Suprapubic skin (tissue), 4 donors: ENCODE data around the gene PANK1. TPM values are rescaled to one million over a fixed set of nuclear protein-coding genes. Genes with fewer than 3 reads are reported as not detected.

Experiments
- DNase-seq, 2 donors: peaks; one replicate each; pipeline ENCODE4 v3.0.0-alpha.2; 2019; ENCODE audit warnings: low spot score in 2 of 2
- H3K27ac ChIP-seq: fragments of 200-600 bp; sonication (generic); one replicate; pipeline ENCODE4 v1.5.1; 2019
- H3K27me3 ChIP-seq: fragments of 200-600 bp; sonication (generic); one replicate; pipeline ENCODE4 v1.5.1; 2019
- H3K36me3 ChIP-seq: fragments of 200-600 bp; sonication (generic); one replicate; pipeline ENCODE4 v1.5.1; 2019
- H3K4me1 ChIP-seq: fragments of 200-600 bp; sonication (generic); one replicate; pipeline ENCODE4 v1.5.1; 2019
- H3K4me3 ChIP-seq: fragments of 200-600 bp; sonication (generic); one replicate; pipeline ENCODE4 v1.5.1; 2019; ENCODE audit warnings: mild to moderate bottlenecking
- H3K9me3 ChIP-seq: fragments of 200-600 bp; sonication (generic); one replicate; pipeline ENCODE4 v1.5.1; 2019
- EP300 ChIP-seq: sonication (generic); formaldehyde crosslinking; IDR thresholded peaks from one replicate; pipeline ENCODE4 v1.6.1; 2017; ENCODE audit warnings: antibody characterized with exemption
- POLR2A ChIP-seq, 2 donors: fragments of 450-650 bp; IDR thresholded peaks; one replicate each; pipeline ENCODE4 v1.6.1; 2017; ENCODE audit warnings: antibody characterized with exemption in 2 of 2, mild to moderate bottlenecking in 2 of 2, moderate library complexity in 2 of 2
- POLR2AphosphoS5 ChIP-seq, 3 donors: sonication (generic); formaldehyde crosslinking; IDR thresholded peaks; one replicate each; pipeline ENCODE4 v1.6.1; 2017; ENCODE audit warnings: antibody characterized with exemption in 3 of 3
- WGBS: methylation state at CpG from one replicate; pipeline ENCODE4 v1.1.5; 2018; 5-methylcytosine and 5-hydroxymethylcytosine counted together
- total RNA-seq, 4 donors: library from RNA; depleted of rRNA; stranded (reverse); fragments of >200 nt; gene quantifications; one replicate each; pipeline ENCODE4 v1.1.0, GENCODE V29; 2016
- TF ChIP-seq, protein P1 (sequence below), 2 donors: fragments of 200-600 bp in 1 of 2; fragments of 450-650 bp in 1 of 2; sonication (generic) in 1 of 2; IDR thresholded peaks; one replicate each; pipeline ENCODE4 v1.5.1; 2016 to 2019; ENCODE audit warnings: antibody characterized with exemption in 2 of 2, mild to moderate bottlenecking in 1 of 2, moderate library complexity in 1 of 2

The PANK1 gene
- total RNA-seq, 4 donors from 2014 or later: 8.2 to 43.1 (median 33.1) TPM

DNA sequence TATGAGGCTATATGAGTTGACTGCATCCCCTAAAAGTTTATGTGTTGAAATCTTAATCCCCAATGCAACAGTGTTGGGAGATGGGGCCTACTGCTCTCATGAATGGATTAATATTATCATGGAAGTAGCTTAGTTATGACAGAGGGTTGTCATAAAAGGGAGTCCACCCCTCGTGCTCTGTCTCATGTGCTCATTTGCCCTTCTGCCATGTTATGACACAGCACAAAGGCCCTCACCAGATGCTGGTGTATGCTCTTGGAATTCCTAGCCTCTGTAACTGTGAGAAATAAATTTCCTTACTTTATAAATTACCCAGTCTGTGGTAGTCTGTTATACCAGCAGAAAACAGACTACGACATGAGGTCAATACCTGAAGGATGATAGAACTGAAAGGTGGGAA lies 17.6 kb upstream of the PANK1 start:
- Histone ChIP-seq H3K36me3 (no peaks in the 10 kb centered on the region), H3K27ac (no peak overlapping the region), H3K9me3 (no peaks in the 10 kb centered on the region), H3K4me1 (peaks cover 4% of the 10 kb centered on the region), H3K27me3 (no peaks in the 10 kb centered on the region), H3K4me3 (no peak overlapping the region)
- TF ChIP-seq EP300 (no peak), POLR2AphosphoS5 (IDR thresholded peaks at IDR 0.05) (no peak), POLR2A (IDR thresholded peaks at IDR 0.05) (no peak)
- TF ChIP-seq, protein P1, sequence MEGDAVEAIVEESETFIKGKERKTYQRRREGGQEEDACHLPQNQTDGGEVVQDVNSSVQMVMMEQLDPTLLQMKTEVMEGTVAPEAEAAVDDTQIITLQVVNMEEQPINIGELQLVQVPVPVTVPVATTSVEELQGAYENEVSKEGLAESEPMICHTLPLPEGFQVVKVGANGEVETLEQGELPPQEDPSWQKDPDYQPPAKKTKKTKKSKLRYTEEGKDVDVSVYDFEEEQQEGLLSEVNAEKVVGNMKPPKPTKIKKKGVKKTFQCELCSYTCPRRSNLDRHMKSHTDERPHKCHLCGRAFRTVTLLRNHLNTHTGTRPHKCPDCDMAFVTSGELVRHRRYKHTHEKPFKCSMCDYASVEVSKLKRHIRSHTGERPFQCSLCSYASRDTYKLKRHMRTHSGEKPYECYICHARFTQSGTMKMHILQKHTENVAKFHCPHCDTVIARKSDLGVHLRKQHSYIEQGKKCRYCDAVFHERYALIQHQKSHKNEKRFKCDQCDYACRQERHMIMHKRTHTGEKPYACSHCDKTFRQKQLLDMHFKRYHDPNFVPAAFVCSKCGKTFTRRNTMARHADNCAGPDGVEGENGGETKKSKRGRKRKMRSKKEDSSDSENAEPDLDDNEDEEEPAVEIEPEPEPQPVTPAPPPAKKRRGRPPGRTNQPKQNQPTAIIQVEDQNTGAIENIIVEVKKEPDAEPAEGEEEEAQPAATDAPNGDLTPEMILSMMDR (IDR thresholded peaks at IDR 0.05): no peak
- no peak for DNase-seq
- 100% methylated on average over 2 of the region's 2 CpGs for WGBS

DNA sequence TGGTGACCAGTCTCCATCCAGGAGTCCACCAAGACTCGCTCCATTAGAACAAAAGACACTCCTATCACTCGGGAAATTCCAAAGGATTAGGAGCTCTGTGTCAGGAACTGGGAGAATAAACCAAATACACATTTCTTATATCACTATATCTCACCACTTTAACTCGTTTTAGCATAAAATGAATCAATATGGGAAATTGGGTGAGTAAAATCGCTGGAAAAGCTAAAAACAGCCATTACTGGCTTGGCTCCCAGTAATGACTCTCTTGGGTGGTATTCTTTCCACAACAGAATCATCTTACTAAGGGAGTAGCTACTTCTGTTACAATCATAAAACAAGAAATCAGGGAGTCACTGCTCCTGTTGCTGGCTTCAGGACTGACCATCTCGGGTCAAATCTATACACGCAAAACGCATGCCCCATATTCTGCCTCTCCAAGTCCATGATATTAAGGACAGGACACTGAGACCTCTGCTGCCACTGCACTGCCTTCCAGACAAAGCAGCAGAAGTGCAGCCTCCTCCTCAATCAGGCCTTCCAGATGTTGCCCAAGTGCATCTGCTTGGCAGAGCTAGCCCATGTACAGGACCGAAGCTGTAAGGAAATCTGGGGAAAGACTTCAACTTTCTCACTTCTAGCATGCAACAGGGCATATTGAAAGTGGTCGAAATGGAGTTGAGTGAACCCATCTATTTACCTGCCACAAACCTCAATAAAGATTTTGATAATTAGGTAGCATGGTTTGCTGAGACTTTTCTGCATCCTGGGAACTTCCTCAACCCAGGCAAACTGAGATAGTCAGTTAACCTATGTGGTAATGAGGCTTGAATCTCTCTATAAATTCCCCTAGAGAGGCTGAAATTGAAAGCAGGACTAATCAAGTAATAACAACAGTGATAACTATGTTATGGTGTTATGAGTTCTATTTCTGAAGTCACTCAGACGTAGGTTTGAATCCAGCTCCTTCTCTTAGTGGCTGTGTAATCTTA lies 14.4 kb upstream of the PANK1 start:
- no peak for TF ChIP-seq POLR2A (IDR thresholded peaks at IDR 0.05)
- no peak for TF ChIP-seq EP300
- TF ChIP-seq, protein P1 (IDR thresholded peaks at IDR 0.05): no peak
- no peak for TF ChIP-seq POLR2AphosphoS5 (IDR thresholded peaks at IDR 0.05)
- DNase-seq: no peak
- no peaks in the 10 kb centered on the region for H3K27me3 ChIP-seq
- H3K27ac ChIP-seq: no peak overlapping the region
- H3K36me3 ChIP-seq: no peaks in the 10 kb centered on the region
- no peaks in the 10 kb centered on the region for H3K4me1 ChIP-seq
- H3K9me3 ChIP-seq: no peaks in the 10 kb centered on the region
- H3K4me3 ChIP-seq: no peak overlapping the region
- 75% methylated on average over 10 of the region's 10 CpGs for WGBS

DNA sequence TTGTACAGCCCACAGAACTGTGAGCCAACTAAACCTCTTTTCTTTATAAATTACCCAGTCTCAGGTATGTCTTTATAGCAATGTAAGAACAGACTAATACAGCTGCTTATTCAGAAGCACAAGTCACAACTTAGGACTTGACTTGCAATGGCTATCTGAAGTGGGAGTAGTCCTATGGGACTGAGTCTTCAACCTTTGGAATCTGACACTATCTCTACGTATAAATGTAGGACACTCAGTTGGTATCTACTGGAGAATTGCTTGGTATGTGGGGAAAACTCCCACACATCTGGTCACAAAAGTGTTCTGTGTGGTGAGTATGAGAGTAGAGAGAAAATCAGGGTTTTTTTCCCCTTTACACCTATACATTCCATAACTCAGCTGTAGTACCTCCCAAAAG lies 12.3 kb upstream of the PANK1 start:
- no peak overlapping the region for H3K4me3 ChIP-seq
- H3K4me1 ChIP-seq: no peaks in the 10 kb centered on the region
- TF ChIP-seq EP300 (no peak), POLR2AphosphoS5 (IDR thresholded peaks at IDR 0.05) (no peak), POLR2A (IDR thresholded peaks at IDR 0.05) (no peak)
- TF ChIP-seq, protein P1 (IDR thresholded peaks at IDR 0.05): no peak
- H3K27ac ChIP-seq: no peak overlapping the region
- H3K36me3 ChIP-seq: no peaks in the 10 kb centered on the region
- WGBS: 100% methylated on average over 1 of the region's 1 CpG
- no peaks in the 10 kb centered on the region for H3K9me3 ChIP-seq
- no peak for DNase-seq
- H3K27me3 ChIP-seq: no peaks in the 10 kb centered on the region

DNA sequence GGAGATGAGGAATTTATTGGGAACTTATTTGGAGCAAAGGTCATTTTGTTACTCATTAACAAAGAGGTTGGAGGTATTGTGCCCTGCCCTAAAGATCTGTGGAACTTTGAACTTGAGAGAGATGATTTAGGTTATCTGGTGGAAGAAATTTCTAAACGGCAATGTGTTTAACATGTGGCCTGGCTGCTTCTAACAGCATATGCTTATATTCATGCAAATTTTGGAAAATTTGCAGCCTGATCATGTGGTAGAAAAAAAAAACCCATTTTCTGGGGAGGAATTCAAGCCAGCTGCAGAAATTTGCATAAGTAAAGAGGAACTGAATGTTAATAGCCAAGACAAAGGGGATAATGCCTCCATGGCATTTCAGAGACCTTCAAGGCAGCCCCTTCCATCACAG lies 10.7 kb upstream of the PANK1 start:
- Histone ChIP-seq H3K4me3 (no peak overlapping the region), H3K27ac (no peak overlapping the region), H3K9me3 (no peaks in the 10 kb centered on the region), H3K36me3 (no peaks in the 10 kb centered on the region), H3K4me1 (no peaks in the 10 kb centered on the region), H3K27me3 (no peaks in the 10 kb centered on the region)
- TF ChIP-seq EP300 (no peak), POLR2A (IDR thresholded peaks at IDR 0.05) (no peak), POLR2AphosphoS5 (IDR thresholded peaks at IDR 0.05) (no peak)
- TF ChIP-seq, protein P1 (IDR thresholded peaks at IDR 0.05): no peak
- DNase-seq: no peak
- 71% methylated on average over 1 of the region's 1 CpG for WGBS

- no peaks in the 10 kb centered on the region for H3K4me1 ChIP-seq
- DNase-seq: no peak
- H3K4me3 ChIP-seq: no peak overlapping the region
- H3K27me3 ChIP-seq: no peaks in the 10 kb centered on the region
- H3K36me3 ChIP-seq: no peaks in the 10 kb centered on the region
- no peak overlapping the region for H3K27ac ChIP-seq
- TF ChIP-seq, protein P1 (IDR thresholded peaks at IDR 0.05): no peak
- TF ChIP-seq POLR2AphosphoS5 (IDR thresholded peaks at IDR 0.05): no peak
- TF ChIP-seq POLR2A (IDR thresholded peaks at IDR 0.05): no peak
- no peak for TF ChIP-seq EP300
- 72% methylated on average over 6 of the region's 6 CpGs for WGBS
- no peaks in the 10 kb centered on the region for H3K9me3 ChIP-seq
Observed at GRCh38 chr10:89653410-89653869, 8.4 kb upstream of the PANK1 start.
